Liver (tissue), 3 donors: ENCODE data around the gene ADGRD1.

Source experiments
- ATF3 ChIP-seq: IDR thresholded peaks from 2 replicates; pipeline ENCODE4 v1.6.1; 2016; ENCODE audit warnings: antibody characterized with exemption
- EGR1 ChIP-seq, 2 donors: IDR thresholded peaks; 2 replicates each; pipeline ENCODE4 v1.6.1; 2016 to 2018; ENCODE audit warnings: antibody characterized with exemption in 2 of 2, low read depth in 2 of 2
- GABPA ChIP-seq, 2 donors: IDR thresholded peaks in 1 of 2; conservative IDR thresholded peaks in 1 of 2; 2 replicates each; pipeline ENCODE4 v1.6.1; 2016; ENCODE audit warnings: antibody characterized with exemption in 2 of 2, mild to moderate bottlenecking in 1 of 2, moderate library complexity in 1 of 2
- HNF4A ChIP-seq, 2 donors: conservative IDR thresholded peaks; 2 replicates each; pipeline ENCODE4 v1.6.1; 2016; ENCODE audit warnings: antibody characterized with exemption in 2 of 2, mild to moderate bottlenecking in 2 of 2
- JUND ChIP-seq, 2 donors: IDR thresholded peaks; 2 replicates each; pipeline ENCODE4 v1.6.1; 2016; ENCODE audit warnings: antibody characterized with exemption in 2 of 2
- RAD21 ChIP-seq, 2 donors: IDR thresholded peaks; 2 replicates each; pipeline ENCODE4 v1.6.1; 2016; ENCODE audit warnings: antibody characterized with exemption in 2 of 2, mild to moderate bottlenecking in 2 of 2
- RXRA ChIP-seq, 2 donors: IDR thresholded peaks; 2 replicates each; pipeline ENCODE4 v1.6.1; 2017 to 2018; ENCODE audit warnings: antibody characterized with exemption in 2 of 2, mild to moderate bottlenecking in 1 of 2
- SP1 ChIP-seq: IDR thresholded peaks from 2 replicates; pipeline ENCODE4 v1.6.1; 2018; ENCODE audit warnings: antibody characterized with exemption, mild to moderate bottlenecking
- TAF1 ChIP-seq: conservative IDR thresholded peaks from 2 replicates; pipeline ENCODE4 v1.6.1; 2016; ENCODE audit warnings: antibody characterized with exemption, mild to moderate bottlenecking
- YY1 ChIP-seq: IDR thresholded peaks from 2 replicates; pipeline ENCODE4 v1.6.1; 2016; ENCODE audit warnings: antibody characterized with exemption, mild to moderate bottlenecking
- ZBTB33 ChIP-seq: IDR thresholded peaks from 2 replicates; pipeline ENCODE4 v1.6.1; 2016; ENCODE audit warnings: antibody characterized with exemption
- TF ChIP-seq, protein P1 (sequence below): fragments of 150-350 bp; IDR thresholded peaks from 2 replicates; pipeline ENCODE4 v1.5.1; 2017; ENCODE audit warnings: improper control_type of control experiment, low read depth, low read length; ENCODE audit not compliant: missing input control
- TF ChIP-seq, protein P2 (sequence below): IDR thresholded peaks from 2 replicates; pipeline ENCODE4 v1.6.1; 2016; ENCODE audit warnings: antibody characterized with exemption
- donor health status: healthy.
- donor health status: healthy.

DNA sequence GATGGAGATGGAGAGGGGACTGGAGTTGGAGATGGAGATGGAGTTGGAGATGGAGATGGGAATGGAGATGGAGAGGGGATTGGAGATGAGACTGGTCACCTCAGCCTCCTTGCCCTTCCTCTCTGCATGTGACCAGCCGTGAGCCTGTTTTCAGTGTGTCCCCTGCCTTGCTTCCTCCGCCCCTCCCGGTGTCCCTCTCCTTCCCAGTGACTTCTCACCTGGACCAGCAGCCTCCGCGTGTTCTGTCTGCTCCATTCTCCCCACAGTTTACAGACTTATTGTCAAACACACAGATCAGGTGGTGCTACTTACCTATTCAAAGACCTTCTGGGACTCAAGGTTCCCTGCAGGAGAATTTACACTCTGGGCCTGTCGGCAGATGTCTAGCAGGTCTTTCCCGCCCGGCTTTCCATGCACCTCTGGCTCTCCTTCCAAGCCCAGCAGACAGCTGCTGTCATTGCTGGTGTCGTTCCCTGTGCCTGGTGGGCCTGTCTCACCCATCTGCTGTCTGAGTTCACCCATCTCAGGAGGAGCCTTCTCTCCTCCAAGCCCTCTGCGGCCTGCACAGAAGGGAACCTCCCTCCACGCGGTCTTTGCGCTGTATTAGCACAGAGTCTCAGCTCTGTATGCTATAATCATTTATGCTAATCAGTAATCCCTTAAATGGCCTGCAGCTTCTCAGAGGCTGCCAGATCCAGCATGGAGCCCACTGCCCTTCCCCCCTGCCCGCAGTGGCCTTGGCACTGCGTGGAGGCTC is 62.1 kb downstream of the ADGRD1 start:
- TF ChIP-seq, protein P1, sequence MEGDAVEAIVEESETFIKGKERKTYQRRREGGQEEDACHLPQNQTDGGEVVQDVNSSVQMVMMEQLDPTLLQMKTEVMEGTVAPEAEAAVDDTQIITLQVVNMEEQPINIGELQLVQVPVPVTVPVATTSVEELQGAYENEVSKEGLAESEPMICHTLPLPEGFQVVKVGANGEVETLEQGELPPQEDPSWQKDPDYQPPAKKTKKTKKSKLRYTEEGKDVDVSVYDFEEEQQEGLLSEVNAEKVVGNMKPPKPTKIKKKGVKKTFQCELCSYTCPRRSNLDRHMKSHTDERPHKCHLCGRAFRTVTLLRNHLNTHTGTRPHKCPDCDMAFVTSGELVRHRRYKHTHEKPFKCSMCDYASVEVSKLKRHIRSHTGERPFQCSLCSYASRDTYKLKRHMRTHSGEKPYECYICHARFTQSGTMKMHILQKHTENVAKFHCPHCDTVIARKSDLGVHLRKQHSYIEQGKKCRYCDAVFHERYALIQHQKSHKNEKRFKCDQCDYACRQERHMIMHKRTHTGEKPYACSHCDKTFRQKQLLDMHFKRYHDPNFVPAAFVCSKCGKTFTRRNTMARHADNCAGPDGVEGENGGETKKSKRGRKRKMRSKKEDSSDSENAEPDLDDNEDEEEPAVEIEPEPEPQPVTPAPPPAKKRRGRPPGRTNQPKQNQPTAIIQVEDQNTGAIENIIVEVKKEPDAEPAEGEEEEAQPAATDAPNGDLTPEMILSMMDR = no peak
- TF ChIP-seq TAF1 (no peak), HNF4A (conservative IDR thresholded peaks at IDR 0.05) (no peak), RAD21 (IDR thresholded peaks at IDR 0.05) (no peak), RXRA (IDR thresholded peaks at IDR 0.05) (no peak), ZBTB33 (no peak), YY1 (no peak), GABPA (IDR thresholded peaks at IDR 0.05 in 1 of 2, conservative IDR thresholded peaks at IDR 0.05 in 1 of 2) (no peak), EGR1 (IDR thresholded peaks at IDR 0.05; ENCODE audit: low read depth in 2 of 2) (no peak), SP1 (no peak), JUND (IDR thresholded peaks at IDR 0.05) (no peak), ATF3 (no peak)
- TF ChIP-seq, protein P2, sequence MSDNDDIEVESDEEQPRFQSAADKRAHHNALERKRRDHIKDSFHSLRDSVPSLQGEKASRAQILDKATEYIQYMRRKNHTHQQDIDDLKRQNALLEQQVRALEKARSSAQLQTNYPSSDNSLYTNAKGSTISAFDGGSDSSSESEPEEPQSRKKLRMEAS = no peak
